Measurements from ENCODE around the gene C11orf71.

- TF ChIP-seq CTCF (IDR thresholded peaks at IDR 0.05) (no peak), POLR2AphosphoS5 (IDR thresholded peaks at IDR 0.05) (no peak), POLR2A (IDR thresholded peaks at IDR 0.05) (no peak), EP300 (IDR thresholded peaks at IDR 0.05) (no peak)
These were observed 25.3 kb downstream of the C11orf71 start for GRCh38 chr11:114375052-114375451.

Measured in suprapubic skin (tissue), 4 donors.